ENCODE data around the gene CSRP1.
"Not testable (repeated sequence)": the region's sequence is repeated elsewhere in the genome, so short reads cannot be mapped to it uniquely, and the experiment has no call there.

Gene CSRP1

DNA sequence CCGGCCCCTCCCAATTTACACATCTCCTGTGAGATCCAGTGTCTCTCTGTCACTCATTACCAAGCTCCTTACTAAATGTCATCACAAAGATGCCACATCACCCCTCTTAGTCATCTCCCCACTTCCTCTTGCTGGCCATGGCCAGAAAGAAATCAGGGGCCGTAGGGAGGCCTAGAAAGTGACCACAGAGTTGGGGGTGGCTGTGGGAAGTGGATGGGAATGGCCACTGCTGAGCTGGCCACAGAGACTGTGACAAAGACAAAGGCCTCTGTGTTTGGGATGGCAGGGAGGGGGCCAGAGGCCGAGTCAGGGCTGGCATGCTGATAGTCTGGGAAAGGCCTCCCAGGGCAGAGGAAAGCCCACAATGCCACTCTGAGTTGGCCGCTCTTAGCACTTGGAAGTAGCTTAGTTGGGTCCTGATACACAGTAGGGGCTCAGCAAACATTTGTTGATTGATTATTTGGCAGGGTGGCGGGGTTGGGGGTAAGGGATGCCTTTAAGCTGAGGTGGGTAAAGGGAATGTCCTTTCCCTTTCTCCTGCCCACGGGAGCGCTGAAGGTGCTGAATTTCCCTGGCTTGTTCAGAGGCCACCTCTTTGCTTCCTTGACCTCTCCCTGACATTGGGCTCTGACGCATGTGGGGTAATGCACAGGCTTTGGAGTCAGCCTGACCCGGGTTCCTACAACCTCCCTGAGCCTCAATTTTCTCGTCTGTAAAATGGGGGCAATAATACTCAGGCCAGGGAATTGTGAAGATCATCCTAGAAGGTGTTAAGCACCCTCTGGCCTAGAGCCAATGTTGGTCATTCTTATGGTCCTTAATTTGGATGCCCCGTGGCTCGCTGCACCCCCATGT lies 45.2 kb upstream of the CSRP1 start:
- no peaks in the 10 kb centered on the region for H4K20me1 ChIP-seq (ENCODE audit: low read depth, low read length)
- no peaks in the 10 kb centered on the region for H3K79me2 ChIP-seq (ENCODE audit: insufficient read depth, low read length)
- H3K9me2 ChIP-seq (replicated peaks; ENCODE audit: insufficient read depth, low read length), result no peaks in the 10 kb centered on the region
- no peak overlapping the region for H3K4me2 ChIP-seq (ENCODE audit: low read depth, low read length, poor library complexity, severe bottlenecking)
- H3K9ac ChIP-seq (ENCODE audit: low read length), result no peak overlapping the region
- no peaks in the 10 kb centered on the region for H3K9me3 ChIP-seq (ENCODE audit: insufficient read depth, low read length)
- H3K27ac ChIP-seq (ENCODE audit: low read depth, low read length), result no peak overlapping the region
- H3F3A ChIP-seq (ENCODE audit: insufficient read depth), result no peaks in the 10 kb centered on the region
- TF ChIP-seq EZH2phosphoT487 (conservative IDR thresholded peaks at IDR 0.05; ENCODE audit: low read length) (no peak), CTCF (IDR thresholded peaks at IDR 0.05; ENCODE audit: insufficient read depth, low read length, poor library complexity, severe bottlenecking) (no peak)
- H3K4me3 ChIP-seq (ENCODE audit: insufficient read depth, low read length, poor library complexity, severe bottlenecking), result no peak overlapping the region
- no peaks in the 10 kb centered on the region for H3K36me3 ChIP-seq (ENCODE audit: low read length)
- no peaks in the 10 kb centered on the region for H3K27me3 ChIP-seq (ENCODE audit: low read length)
- no peak overlapping the region for H2AFZ ChIP-seq (ENCODE audit: low read depth, low read length, severe bottlenecking)

GRCh38 chr1:201551096-201551495 lies 44.2 kb upstream of the CSRP1 start:
- Histone ChIP-seq H2AFZ (ENCODE audit: low read depth, low read length, severe bottlenecking) (no peak overlapping the region), H3K79me2 (ENCODE audit: insufficient read depth, low read length) (no peaks in the 10 kb centered on the region), H3K4me3 (ENCODE audit: insufficient read depth, low read length, poor library complexity, severe bottlenecking) (no peak overlapping the region), H3K9ac (ENCODE audit: low read length) (no peak overlapping the region), H3K4me2 (ENCODE audit: low read depth, low read length, poor library complexity, severe bottlenecking) (no peak overlapping the region), H3F3A (ENCODE audit: insufficient read depth) (no peaks in the 10 kb centered on the region), H3K27ac (ENCODE audit: low read depth, low read length) (no peak overlapping the region), H4K20me1 (ENCODE audit: low read depth, low read length) (no peaks in the 10 kb centered on the region), H3K27me3 (ENCODE audit: low read length) (no peaks in the 10 kb centered on the region), H3K9me3 (ENCODE audit: insufficient read depth, low read length) (no peaks in the 10 kb centered on the region), H3K9me2 (replicated peaks; ENCODE audit: insufficient read depth, low read length) (no peaks in the 10 kb centered on the region), H3K36me3 (ENCODE audit: low read length) (no peaks in the 10 kb centered on the region)
- TF ChIP-seq EZH2phosphoT487 (conservative IDR thresholded peaks at IDR 0.05; ENCODE audit: low read length) (no peak), CTCF (IDR thresholded peaks at IDR 0.05; ENCODE audit: insufficient read depth, low read length, poor library complexity, severe bottlenecking) (no peak)

DNA sequence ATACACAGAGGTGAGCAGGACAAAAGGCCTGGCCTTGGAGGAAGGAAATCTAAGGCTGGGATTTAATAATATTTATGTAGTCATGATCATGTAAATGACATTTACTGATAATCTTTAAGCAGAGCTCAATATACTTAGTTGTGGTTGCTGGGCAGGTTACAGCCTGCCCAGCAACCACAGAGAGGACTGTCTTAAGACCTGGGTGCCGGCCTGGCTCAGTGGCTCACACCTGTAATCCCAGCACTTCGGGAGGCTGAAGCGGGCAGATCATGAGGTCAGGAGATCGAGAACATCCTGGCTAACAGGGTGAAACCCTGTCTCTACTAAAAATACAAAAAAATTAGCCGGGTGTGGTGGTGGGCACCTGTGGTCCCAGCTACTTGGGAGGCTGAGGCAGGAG lies 42.6 kb upstream of the CSRP1 start:
- not testable (repeated sequence) for H3K9me3 ChIP-seq (ENCODE audit: insufficient read depth, low read length); H3F3A ChIP-seq (ENCODE audit: insufficient read depth); H3K4me3 ChIP-seq (ENCODE audit: insufficient read depth, low read length, poor library complexity, severe bottlenecking); H3K79me2 ChIP-seq (ENCODE audit: insufficient read depth, low read length); H3K9ac ChIP-seq (ENCODE audit: low read length); H3K4me2 ChIP-seq (ENCODE audit: low read depth, low read length, poor library complexity, severe bottlenecking); H4K20me1 ChIP-seq (ENCODE audit: low read depth, low read length); H3K27me3 ChIP-seq (ENCODE audit: low read length); H3K27ac ChIP-seq (ENCODE audit: low read depth, low read length); H3K9me2 ChIP-seq (replicated peaks; ENCODE audit: insufficient read depth, low read length); H2AFZ ChIP-seq (ENCODE audit: low read depth, low read length, severe bottlenecking); H3K36me3 ChIP-seq (ENCODE audit: low read length)

GRCh38 chr1:201545851-201546492 lies 39.0 kb upstream of the CSRP1 start:
- TF ChIP-seq CTCF (IDR thresholded peaks at IDR 0.05; ENCODE audit: insufficient read depth, low read length, poor library complexity, severe bottlenecking), result no peak
- no peaks in the 10 kb centered on the region for H3K9me2 ChIP-seq (replicated peaks; ENCODE audit: insufficient read depth, low read length)
- H3F3A ChIP-seq (ENCODE audit: insufficient read depth), result no peaks in the 10 kb centered on the region
- no peak overlapping the region for H3K27ac ChIP-seq (ENCODE audit: low read depth, low read length)
- no peaks in the 10 kb centered on the region for H3K36me3 ChIP-seq (ENCODE audit: low read length)
- no peak overlapping the region for H3K9ac ChIP-seq (ENCODE audit: low read length)
- no peaks in the 10 kb centered on the region for H3K79me2 ChIP-seq (ENCODE audit: insufficient read depth, low read length)
- H2AFZ ChIP-seq (ENCODE audit: low read depth, low read length, severe bottlenecking), result no peak overlapping the region
- 0 out of 2 replicates have a peak, but pooled peaks cover 3% of the 10 kb centered on the region for H3K27me3 ChIP-seq (ENCODE audit: low read length)
- no peaks in the 10 kb centered on the region for H4K20me1 ChIP-seq (ENCODE audit: low read depth, low read length)
- no peak overlapping the region for H3K4me3 ChIP-seq (ENCODE audit: insufficient read depth, low read length, poor library complexity, severe bottlenecking)
- no peaks in the 10 kb centered on the region for H3K9me3 ChIP-seq (ENCODE audit: insufficient read depth, low read length)
- H3K4me2 ChIP-seq (ENCODE audit: low read depth, low read length, poor library complexity, severe bottlenecking), result no peak overlapping the region
